ENCODE measurements around the gene ZNF385A. TPM values are rescaled to one million over a fixed set of nuclear protein-coding genes. Genes with fewer than 3 reads are reported as not detected.

Gene ZNF385A
- total and polyA plus RNA-seq, 2 experiments from 2014 or later: 10.9 to 21.7 TPM

- Mint-ChIP-seq H3K9me3 (no peaks in the 10 kb centered on the region), H3K27me3 (ENCODE audit: insufficient read depth, low read depth, poor library complexity) (peaks cover 25% of the 10 kb centered on the region), H3K4me3 (no peak overlapping the region; the same call in 2 of the 3 replicates), H3K4me1 (peaks cover 32% of the 10 kb centered on the region), H3K27ac (no peak overlapping the region), H3K36me3 (ENCODE audit: low read depth) (peaks cover 20% of the 10 kb centered on the region)
- Histone ChIP-seq H3K27me3 (ENCODE audit: insufficient read depth) (peaks cover 35% of the 10 kb centered on the region), H4K20me1 (replicated peaks; ENCODE audit: insufficient read depth) (no peaks in the 10 kb centered on the region; the same call in 1 of the 2 replicates), H3K36me3 (ENCODE audit: insufficient read depth) (no peaks in the 10 kb centered on the region), H3K4me3 (no peak overlapping the region), H3F3A (replicated peaks; ENCODE audit: low read depth) (peaks cover 4% of the 10 kb centered on the region), H3K4me1 (ENCODE audit: insufficient read depth) (peaks cover 14% of the 10 kb centered on the region), H2AFZ (no peak overlapping the region), H3K4me2 (no peak overlapping the region), H3K27ac (ENCODE audit: low read depth) (no peak overlapping the region), H3K9me2 (ENCODE audit: insufficient read depth) (no peaks in the 10 kb centered on the region), H3K79me2 (replicated peaks; ENCODE audit: insufficient read depth) (no peaks in the 10 kb centered on the region)
- TF ChIP-seq JUNB (IDR thresholded peaks at IDR 0.05; ENCODE audit: unreplicated experiment): no peak
- TF ChIP-seq NANOG (IDR thresholded peaks at IDR 0.05; ENCODE audit: borderline replicate concordance): no peak
- TF ChIP-seq POLR2AphosphoS5 (IDR thresholded peaks at IDR 0.05; ENCODE audit: low read depth): no peak
- no peak for TF ChIP-seq EZH2phosphoT487 (IDR thresholded peaks at IDR 0.05; ENCODE audit: unreplicated experiment)
- no peak for TF ChIP-seq EZH2 (IDR thresholded peaks at IDR 0.05; ENCODE audit: low read depth, unreplicated experiment)
- no peak for DNase-seq (ENCODE audit: low spot score)
- no peak for ATAC-seq
Measured at GRCh38 chr12:54372113-54372806, 12.3 kb downstream of the ZNF385A start.

- no peaks in the 10 kb centered on the region for H3K36me3 ChIP-seq (ENCODE audit: insufficient read depth)
- no peaks in the 10 kb centered on the region; the same call in 1 of the 2 replicates for H4K20me1 ChIP-seq (replicated peaks; ENCODE audit: insufficient read depth)
- Mint-ChIP-seq H3K9me3 (no peaks in the 10 kb centered on the region), H3K4me1 (peaks cover 32% of the 10 kb centered on the region), H3K27ac (no peak overlapping the region), H3K4me3 (no peak overlapping the region; the same call in 2 of the 3 replicates), H3K27me3 (ENCODE audit: insufficient read depth, low read depth, poor library complexity) (peaks cover 24% of the 10 kb centered on the region), H3K36me3 (ENCODE audit: low read depth) (peaks cover 17% of the 10 kb centered on the region)
- no peak overlapping the region for H3K4me3 ChIP-seq
- peaks cover 36% of the 10 kb centered on the region for H3K27me3 ChIP-seq (ENCODE audit: insufficient read depth)
- no peak for DNase-seq (ENCODE audit: low spot score)
- no peak for ATAC-seq
- H3K4me1 ChIP-seq (ENCODE audit: insufficient read depth): peaks cover 14% of the 10 kb centered on the region
- H3K27ac ChIP-seq (ENCODE audit: low read depth): no peak overlapping the region
- H3K4me2 ChIP-seq: no peak overlapping the region
- no peak overlapping the region for H2AFZ ChIP-seq
- H3K79me2 ChIP-seq (replicated peaks; ENCODE audit: insufficient read depth): no peaks in the 10 kb centered on the region
- peaks cover 4% of the 10 kb centered on the region for H3F3A ChIP-seq (replicated peaks; ENCODE audit: low read depth)
- no peaks in the 10 kb centered on the region for H3K9me2 ChIP-seq (ENCODE audit: insufficient read depth)
- no peak for TF ChIP-seq ETS1 (IDR thresholded peaks at IDR 0.05)
- no peak for TF ChIP-seq ZNF462 (CRISPR knock-in tag; IDR thresholded peaks at IDR 0.05)
- no peak for TF ChIP-seq JUNB (IDR thresholded peaks at IDR 0.05; ENCODE audit: unreplicated experiment)
- no peak for TF ChIP-seq POLR2AphosphoS5 (IDR thresholded peaks at IDR 0.05; ENCODE audit: low read depth)
- TF ChIP-seq ZNF331 (CRISPR knock-in tag; IDR thresholded peaks at IDR 0.05; ENCODE audit: low read depth): no peak
- TF ChIP-seq ZNF114 (CRISPR knock-in tag; IDR thresholded peaks at IDR 0.05): no peak
- no peak for TF ChIP-seq STAT1 (IDR thresholded peaks at IDR 0.05; ENCODE audit: unreplicated experiment)
Measured at GRCh38 chr12:54371328-54372112, 13.0 kb downstream of the ZNF385A start.
